ENCODE data around the gene PDK2.

PDK2 gene

GRCh38 chr17:50139950-50140885, 45.1 kb downstream of the PDK2 start:
- DNase-seq = peak; percentile 75

- no peak for DNase-seq
Observed at GRCh38 chr17:50141026-50141744, 46.0 kb downstream of the PDK2 start.

GRCh38 chr17:50141745-50142110, 46.6 kb downstream of the PDK2 start:
- no peak for DNase-seq

- no peak for DNase-seq
Observed at GRCh38 chr17:50143461-50144176, 48.5 kb downstream of the PDK2 start.

GRCh38 chr17:50144355-50144754, 49.2 kb downstream of the PDK2 start:
- DNase-seq = no peak

- no peak for DNase-seq
Observed at GRCh38 chr17:50144845-50145531, 49.8 kb downstream of the PDK2 start.

- no peak for DNase-seq
Observed at GRCh38 chr17:50145532-50146229, 50.5 kb downstream of the PDK2 start.

GRCh38 chr17:50146230-50146926, 51.2 kb downstream of the PDK2 start:
- no peak for DNase-seq

GRCh38 chr17:50146927-50147665, 51.9 kb downstream of the PDK2 start:
- no peak for DNase-seq

- DNase-seq = no peak
Observed at GRCh38 chr17:50147841-50148225, 52.7 kb downstream of the PDK2 start.

GRCh38 chr17:50148226-50149090, 53.3 kb downstream of the PDK2 start:
- peak; percentile 94 for DNase-seq

- DNase-seq = no peak
Observed at GRCh38 chr17:50149091-50149416, 53.9 kb downstream of the PDK2 start.

- DNase-seq = peak; percentile 79
Observed at GRCh38 chr17:50149417-50150353, 54.5 kb downstream of the PDK2 start.

GRCh38 chr17:50150354-50151040, 55.3 kb downstream of the PDK2 start, which contains the start of gene PPP1R9B:
TSS of gene PPP1R9B (minus strand) at chr17:50150677. CDS start at chr17:50150513, 164 bp downstream.
- no peak for DNase-seq

GRCh38 chr17:50151041-50151936, 56.1 kb downstream of the PDK2 start:
- DNase-seq = peak; percentile 92

- DNase-seq = peak; percentile 72
Observed at GRCh38 chr17:50151937-50152547, 56.9 kb downstream of the PDK2 start.
